Stomach (tissue), 9 donors: Measurements from ENCODE around the gene BCL2L15. TPM values are rescaled to one million over a fixed set of nuclear protein-coding genes. Genes with fewer than 3 reads are reported as not detected.

Experiments
- DNase-seq, 2 donors: peaks; one replicate each; pipeline versions ENCODE4 v3.0.0 to v3.0.0-alpha.2; 2013 to 2019
- H3K27ac ChIP-seq, 5 donors: fragments of 200-600 bp in 4 of 5; sonication (generic) in 4 of 5; one replicate each; pipeline ENCODE4 v1.5.1; 2013 to 2019; ENCODE audit warnings: mild to moderate bottlenecking in 1 of 5, moderate library complexity in 1 of 5
- H3K27me3 ChIP-seq, 3 donors: fragments of 200-600 bp; sonication (generic); one replicate each; pipeline ENCODE4 v1.5.1; 2017 to 2019; ENCODE audit warnings: mixed run types in 1 of 3
- H3K36me3 ChIP-seq, 4 donors: fragments of 200-600 bp; sonication (generic); 1 replicate in 3 of 4; 2 replicates in 1 of 4; pipeline ENCODE4 v1.5.1; 2016 to 2019
- H3K4me1 ChIP-seq, 4 donors: fragments of 200-600 bp; sonication (generic); one replicate each; pipeline ENCODE4 v1.5.1; 2016 to 2019
- H3K4me3 ChIP-seq, 4 donors: fragments of 200-600 bp; sonication (generic) in 3 of 4; one replicate each; pipeline ENCODE4 v1.5.1; 2016 to 2019; ENCODE audit warnings: mild to moderate bottlenecking in 1 of 4
- H3K9me3 ChIP-seq, 4 donors: fragments of 200-600 bp; sonication (generic); one replicate each; pipeline ENCODE4 v1.5.1; 2016 to 2019
- CTCF ChIP-seq, 7 experiments: fragments of 450-650 bp in 4 of 7; fragments of 200-600 bp in 3 of 7; sonication (generic) in 3 of 7; IDR thresholded peaks; one replicate each; pipeline ENCODE4 v1.5.1; 2016 to 2019; ENCODE audit warnings: antibody characterized with exemption in 7 of 7, control low read depth in 2 of 7, mild to moderate bottlenecking in 1 of 7
- EP300 ChIP-seq: sonication (generic); formaldehyde crosslinking; IDR thresholded peaks from one replicate; pipeline ENCODE4 v1.6.1; 2017; ENCODE audit warnings: antibody characterized with exemption
- POLR2A ChIP-seq, 4 donors: fragments of 450-650 bp; IDR thresholded peaks; one replicate each; pipeline ENCODE4 v1.6.1; 2016; ENCODE audit warnings: antibody characterized with exemption in 4 of 4, control low read depth in 2 of 4, mild to moderate bottlenecking in 1 of 4, moderate library complexity in 1 of 4
- POLR2AphosphoS5 ChIP-seq, 3 donors: sonication (generic); formaldehyde crosslinking; IDR thresholded peaks; one replicate each; pipeline ENCODE4 v1.6.1; 2016; ENCODE audit warnings: antibody characterized with exemption in 3 of 3
- WGBS, 5 donors: extraction: QIAGEN DNeasy Blood & Tissue Kit in 3 of 5; methylation state at CpG; one replicate each; pipeline versions ENCODE4 v1.1.5 to v1.1.7; 2013 to 2018; 5-methylcytosine and 5-hydroxymethylcytosine counted together
- intact Hi-C: fragments of 100-400 bp; cut with DNase I; formaldehyde crosslinking; loops from one replicate; pipeline ENCODE4 v1.15.1; 2023; ENCODE audit warnings: low total_unique reads
- polyA plus RNA-seq, 3 donors: library from polyadenylated mRNA; stranded (reverse); fragments of 200-250 nt; gene quantifications; one replicate each; pipeline ENCODE4 v1.2.3, GENCODE V29; 2013
- total RNA-seq, 5 donors: library from RNA; depleted of rRNA; stranded (reverse); fragments of >200 nt; gene quantifications; one replicate each; pipeline versions ENCODE4 v1.1.0 to v1.2.3, GENCODE V29; 2014 to 2016
- donor health status: healthy with polysubstance abuse.
- donor health status: Bipolar disorder and iron deficiency.
- donor health status: healthy.

BCL2L15 gene
- total and polyA plus RNA-seq, 8 donors = 11.3 to 425 (median 35.6) TPM

DNA sequence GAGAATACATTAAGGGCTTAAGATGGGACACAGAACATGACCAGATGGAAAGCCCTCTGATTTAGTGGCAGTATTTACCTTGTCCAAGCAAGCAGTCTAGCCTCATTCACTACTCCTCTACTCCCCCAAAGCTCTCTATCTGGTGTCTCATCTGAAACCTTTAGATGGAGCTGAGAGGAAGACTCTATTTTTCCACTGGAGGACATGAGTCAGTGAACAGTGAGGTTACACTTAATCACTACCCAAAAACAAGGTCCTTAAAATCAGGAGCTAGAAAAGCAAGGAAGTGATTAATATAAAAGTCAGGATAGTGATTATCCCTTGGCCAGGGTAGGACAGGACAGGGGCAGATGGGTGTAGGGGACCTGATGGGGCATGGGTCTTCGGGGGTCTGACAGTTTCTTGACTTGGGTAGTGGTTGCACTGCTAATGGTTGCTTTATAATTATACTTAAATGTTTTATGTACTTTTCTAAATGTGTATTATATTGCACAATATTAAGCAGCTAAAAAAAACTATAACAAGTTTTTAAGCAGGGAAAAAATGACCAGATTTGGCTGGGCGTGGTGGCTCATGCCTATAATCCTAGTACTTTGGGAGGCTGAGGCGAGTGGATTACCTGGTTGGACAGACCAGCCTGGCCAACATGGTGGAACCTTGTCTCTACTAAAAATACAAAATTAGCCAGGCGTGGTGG is 18.8 kb downstream of the BCL2L15 start:
- no peak overlapping the region for H3K27ac ChIP-seq
- TF ChIP-seq EP300 (no peak), POLR2AphosphoS5 (IDR thresholded peaks at IDR 0.05) (no peak)
- H3K27me3 ChIP-seq = no peaks in the 10 kb centered on the region
- DNase-seq = no peak
- no peaks in the 10 kb centered on the region for H3K36me3 ChIP-seq
- no peak overlapping the region for H3K4me3 ChIP-seq
- peaks cover 0 to 4% (median under 1%) of the 10 kb centered on the region in 4 donors for H3K4me1 ChIP-seq
- no peaks in the 10 kb centered on the region for H3K9me3 ChIP-seq
- 88 to 94% (median 92%) methylated on average over 4 of the region's 4 CpGs for WGBS, 5 donors
- intact Hi-C loops = no loop called here

- no peak for TF ChIP-seq EP300
- no peak for TF ChIP-seq POLR2AphosphoS5 (IDR thresholded peaks at IDR 0.05)
- no peak for TF ChIP-seq CTCF (IDR thresholded peaks at IDR 0.05)
- TF ChIP-seq POLR2A (IDR thresholded peaks at IDR 0.05) = no peak
- DNase-seq = no peak
- Histone ChIP-seq H3K9me3 (no peaks in the 10 kb centered on the region), H3K27me3 (no peaks in the 10 kb centered on the region), H3K36me3 (no peaks in the 10 kb centered on the region), H3K4me1 (peaks cover 0 to 28% (median 0%) of the 10 kb centered on the region in 4 donors), H3K4me3 (no peak overlapping the region), H3K27ac (no peak overlapping the region)
- intact Hi-C loops = no loop called here
- 91 to 97% (median 95%) methylated on average over 5 of the region's 5 CpGs for WGBS, 5 donors
Measured at GRCh38 chr1:113861641-113862040, 25.7 kb downstream of the BCL2L15 start.

GRCh38 chr1:113860891-113861290 is 26.5 kb downstream of the BCL2L15 start:
- H3K27me3 ChIP-seq = no peaks in the 10 kb centered on the region
- intact Hi-C loops = no loop called here
- H3K9me3 ChIP-seq = no peaks in the 10 kb centered on the region
- WGBS, 5 donors = 55 to 64% (median 58%) methylated on average over 3 of the region's 3 CpGs
- no peak for TF ChIP-seq POLR2A (IDR thresholded peaks at IDR 0.05)
- no peak for TF ChIP-seq EP300
- TF ChIP-seq POLR2AphosphoS5 (IDR thresholded peaks at IDR 0.05) = no peak
- TF ChIP-seq CTCF (IDR thresholded peaks at IDR 0.05) = no peak
- H3K27ac ChIP-seq = no peak overlapping the region
- H3K4me1 ChIP-seq = peaks cover 0 to 28% (median 0%) of the 10 kb centered on the region in 4 donors
- H3K36me3 ChIP-seq = no peaks in the 10 kb centered on the region
- no peak overlapping the region for H3K4me3 ChIP-seq
- no peak for DNase-seq

- no peak for TF ChIP-seq POLR2AphosphoS5 (IDR thresholded peaks at IDR 0.05)
- no peak for TF ChIP-seq EP300
- no peak for TF ChIP-seq POLR2A (IDR thresholded peaks at IDR 0.05)
- TF ChIP-seq CTCF (IDR thresholded peaks at IDR 0.05) = no peak
- no peaks in the 10 kb centered on the region for H3K27me3 ChIP-seq
- 60 to 73% (median 64%) methylated on average over 3 of the region's 3 CpGs for WGBS, 5 donors
- no peaks in the 10 kb centered on the region for H3K36me3 ChIP-seq
- no peaks in the 10 kb centered on the region for H3K9me3 ChIP-seq
- peak in 1 of 2 donors; percentile 17 for DNase-seq
- intact Hi-C loops = no loop called here
- no peak overlapping the region for H3K27ac ChIP-seq
- H3K4me1 ChIP-seq = peaks cover 0 to 28% (median 0%) of the 10 kb centered on the region in 4 donors
- no peak overlapping the region for H3K4me3 ChIP-seq
Measured at GRCh38 chr1:113859478-113860175, 27.8 kb downstream of the BCL2L15 start.
